GM13977 (cell line): ENCODE measurements around the gene RNF157.

Source experiments
- DNase-seq: peaks from one replicate; pipeline ENCODE4 v3.0.0; 2012; ENCODE audit warnings: low spot score
- CTCF ChIP-seq: IDR thresholded peaks from 2 replicates; pipeline ENCODE4 v1.5.1; 2012; ENCODE audit warnings: mild to moderate bottlenecking, control low read depth; ENCODE audit not compliant: insufficient read depth; ENCODE audit errors: extremely low read depth, missing control alignments
- in situ Hi-C: fragments of 300-500 bp; cut with MboI; formaldehyde crosslinking; loops from one replicate; pipeline ENCODE4 v1.12.0; 2022; ENCODE audit warnings: low sequenced_read_pairs, low pct_unique_long_range_greater_than_20kb, mixed read lengths, inconsistent platforms; ENCODE audit not compliant: unreplicated experiment

RNF157 gene

DNA sequence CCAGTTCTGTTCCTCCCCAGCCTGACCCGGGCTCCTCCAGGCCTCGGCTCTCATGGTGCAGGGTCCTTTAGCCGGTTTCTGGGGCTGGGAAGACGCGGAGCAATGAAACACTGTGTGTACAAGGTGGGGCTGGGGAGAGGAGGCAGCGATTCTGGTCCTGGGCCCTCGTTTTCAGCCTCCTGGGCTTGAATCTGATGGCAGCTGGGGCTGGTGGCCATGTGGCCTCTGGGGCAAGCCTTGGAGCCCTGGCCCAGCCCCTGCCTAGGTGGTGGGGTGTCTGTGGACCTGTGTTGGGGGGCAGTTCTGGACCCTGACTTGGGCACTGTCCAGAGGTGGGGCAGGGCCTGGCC, 103.3 kb downstream of the RNF157 start:
- DNase-seq: no peak
- in situ Hi-C loops: no loop called here
- TF ChIP-seq CTCF: no peak

DNA sequence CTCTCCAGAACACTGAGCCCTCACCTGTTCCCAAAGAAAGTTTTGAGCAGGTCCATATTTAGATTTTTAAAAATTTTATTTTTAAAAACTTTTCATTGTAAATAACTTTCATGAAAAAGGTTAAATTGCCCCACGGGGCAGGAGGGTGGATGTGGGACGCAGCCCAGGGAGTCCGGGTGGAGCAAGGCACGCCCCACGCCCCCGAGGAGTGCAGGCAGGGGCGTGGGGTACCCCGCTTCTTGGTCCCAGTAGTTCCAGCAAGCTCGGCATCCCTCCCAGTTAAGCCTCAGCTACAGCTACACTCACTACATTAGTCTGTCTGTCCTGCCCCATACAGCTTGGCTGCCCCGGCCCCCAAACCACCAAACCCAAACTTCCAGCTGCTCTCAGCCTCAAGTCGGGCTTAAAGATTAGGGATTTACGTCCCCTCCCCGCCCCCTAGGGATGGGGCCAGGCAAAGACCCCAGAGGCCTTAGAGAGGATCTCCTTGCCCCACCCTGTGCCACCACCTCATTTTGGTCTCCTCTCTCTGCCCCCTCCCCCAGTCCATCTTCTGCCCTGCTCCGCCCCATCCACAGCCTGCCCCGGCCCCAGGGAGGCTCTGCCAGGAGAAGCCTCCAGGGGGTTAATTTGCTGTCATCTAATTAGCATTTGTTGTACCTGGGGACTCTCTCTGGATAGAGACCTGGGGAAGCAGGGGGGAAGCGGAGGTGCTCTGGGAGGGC, 103.9 kb downstream of the RNF157 start:
- DNase-seq: no peak
- no peak for TF ChIP-seq CTCF
- in situ Hi-C loops: no loop called here

- TF ChIP-seq CTCF: no peak
- no peak for DNase-seq
- in situ Hi-C loops: no loop called here
Measured at GRCh38 chr17:76135810-76136188, 104.5 kb downstream of the RNF157 start.

DNA sequence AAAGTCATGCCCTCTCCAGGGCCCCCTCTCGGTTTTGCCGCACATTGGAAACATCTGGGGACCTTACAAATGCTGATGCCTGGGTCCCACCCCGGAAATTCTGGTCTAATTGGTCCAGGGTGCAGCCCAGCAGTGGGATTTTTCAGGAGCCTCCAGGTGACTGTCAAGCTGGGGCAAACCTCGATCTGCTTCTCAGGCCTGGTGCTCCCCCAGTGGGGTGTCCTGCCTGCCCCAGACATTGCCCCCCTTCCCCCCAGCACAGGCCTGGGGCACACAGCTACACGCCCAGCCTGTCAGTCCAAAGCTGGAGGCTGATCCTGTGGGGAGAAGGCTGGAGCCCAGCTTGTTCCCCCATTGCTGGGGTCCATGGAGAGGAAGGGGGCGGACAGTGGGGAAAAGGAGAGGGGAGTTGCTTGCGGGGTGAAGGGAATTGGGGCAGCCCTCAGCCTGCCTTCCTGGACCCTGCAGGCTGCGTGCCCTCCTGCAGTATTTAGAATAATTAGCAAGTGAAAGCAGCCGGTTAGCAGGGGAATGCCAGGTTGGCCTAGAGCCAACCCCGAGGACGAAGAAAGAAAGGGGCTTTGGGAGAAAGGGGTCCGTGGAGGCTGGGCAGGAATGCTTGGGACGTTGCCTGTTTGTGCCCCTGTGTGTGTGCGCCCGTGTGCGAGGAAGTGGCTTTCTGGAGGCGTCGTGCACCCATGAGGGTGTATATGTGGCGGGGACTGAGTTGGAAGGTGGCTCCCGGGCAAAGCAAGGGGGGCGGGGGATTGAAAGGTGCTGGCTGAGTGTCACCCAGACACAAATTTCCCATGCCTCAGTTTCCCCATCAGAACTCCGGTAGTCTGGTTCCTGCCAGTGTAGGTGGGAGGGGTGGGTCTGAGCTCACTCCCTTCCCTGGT, 105.1 kb downstream of the RNF157 start:
- in situ Hi-C loops: no loop called here
- no peak for DNase-seq
- TF ChIP-seq CTCF: no peak

- DNase-seq: no peak
- TF ChIP-seq CTCF: no peak
- in situ Hi-C loops: no loop called here
Measured at GRCh38 chr17:76132574-76133338, 107.5 kb downstream of the RNF157 start.
